ENCODE data around the gene CALD1. TPM values are rescaled to one million over a fixed set of nuclear protein-coding genes. Genes with fewer than 3 reads are reported as not detected.
A peak's percentile ranks its signal among the peaks of the same experiment; 100 is the strongest.

CALD1 gene
- total RNA-seq, 1 experiment from 2014 or later = 47.9 TPM

DNA sequence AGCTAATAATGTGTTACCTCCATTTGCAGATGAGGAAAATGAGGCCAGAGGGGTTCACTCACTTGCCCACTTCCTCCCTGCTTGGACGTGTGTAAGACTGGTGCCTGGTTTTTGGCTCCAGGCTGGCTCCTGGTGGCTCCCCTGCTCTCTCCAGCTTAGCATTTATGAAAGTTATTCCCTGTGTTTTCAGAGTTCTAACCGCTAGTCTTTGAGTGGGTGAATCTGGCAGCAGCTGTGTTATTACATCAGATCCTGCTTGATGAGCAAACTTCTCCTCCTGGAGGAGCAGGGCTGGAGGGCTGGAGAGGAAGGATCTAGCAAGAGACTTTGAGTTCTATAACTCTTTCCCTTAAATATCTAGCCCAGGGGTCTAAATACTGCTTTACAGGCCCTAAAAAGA is 125.9 kb downstream of the CALD1 start:
- H3K4me1 ChIP-seq (ENCODE audit: insufficient read depth, low read length, poor library complexity, severe bottlenecking) = peaks cover 24% of the 10 kb centered on the region
- BruUV-seq (replicated peaks) = no TSS peak
- CTCF ChIA-PET = interaction anchor here (0.6 kb wide), 1 partner anchor 23 kb away, joined by 24 read pairs; no protein-coding TSS in a partner anchor

DNA sequence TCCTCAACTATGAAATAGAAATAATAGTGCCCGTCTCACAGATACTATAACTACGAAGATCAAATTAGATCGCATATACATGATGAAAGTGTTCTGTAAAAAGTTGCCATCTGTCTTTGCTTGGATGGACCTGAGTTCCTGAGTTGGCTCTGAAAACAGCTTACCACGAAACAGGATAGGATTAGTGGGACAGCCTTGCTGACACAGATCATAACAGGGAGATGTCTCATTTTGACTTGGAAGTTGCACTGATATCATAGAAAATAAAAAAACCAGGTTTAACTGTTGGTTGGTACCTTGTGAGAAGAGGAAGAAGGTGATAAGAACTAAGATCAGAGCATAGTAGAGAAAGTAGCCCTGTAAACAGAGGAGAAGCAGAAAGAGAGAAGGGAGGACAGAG is 127.6 kb downstream of the CALD1 start:
- TF ChIP-seq, protein P1, sequence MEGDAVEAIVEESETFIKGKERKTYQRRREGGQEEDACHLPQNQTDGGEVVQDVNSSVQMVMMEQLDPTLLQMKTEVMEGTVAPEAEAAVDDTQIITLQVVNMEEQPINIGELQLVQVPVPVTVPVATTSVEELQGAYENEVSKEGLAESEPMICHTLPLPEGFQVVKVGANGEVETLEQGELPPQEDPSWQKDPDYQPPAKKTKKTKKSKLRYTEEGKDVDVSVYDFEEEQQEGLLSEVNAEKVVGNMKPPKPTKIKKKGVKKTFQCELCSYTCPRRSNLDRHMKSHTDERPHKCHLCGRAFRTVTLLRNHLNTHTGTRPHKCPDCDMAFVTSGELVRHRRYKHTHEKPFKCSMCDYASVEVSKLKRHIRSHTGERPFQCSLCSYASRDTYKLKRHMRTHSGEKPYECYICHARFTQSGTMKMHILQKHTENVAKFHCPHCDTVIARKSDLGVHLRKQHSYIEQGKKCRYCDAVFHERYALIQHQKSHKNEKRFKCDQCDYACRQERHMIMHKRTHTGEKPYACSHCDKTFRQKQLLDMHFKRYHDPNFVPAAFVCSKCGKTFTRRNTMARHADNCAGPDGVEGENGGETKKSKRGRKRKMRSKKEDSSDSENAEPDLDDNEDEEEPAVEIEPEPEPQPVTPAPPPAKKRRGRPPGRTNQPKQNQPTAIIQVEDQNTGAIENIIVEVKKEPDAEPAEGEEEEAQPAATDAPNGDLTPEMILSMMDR (conservative IDR thresholded peaks at IDR 0.05; ENCODE audit: low read depth, low read length) = no peak
- no peak for TF ChIP-seq EZH2 (IDR thresholded peaks at IDR 0.05; ENCODE audit: borderline replicate concordance, low read depth, low read length, poor library complexity, severe bottlenecking)
- H3K27me3 ChIP-seq (replicated peaks; ENCODE audit: insufficient read depth, low read depth, low read length, poor library complexity) = no peaks in the 10 kb centered on the region
- peaks cover 31% of the 10 kb centered on the region for H3K4me1 ChIP-seq (ENCODE audit: insufficient read depth, low read length, poor library complexity, severe bottlenecking)
- no peak overlapping the region for H3K4me3 ChIP-seq (ENCODE audit: low read depth, low read length, poor library complexity, severe bottlenecking)
- intact Hi-C loops (cut with micrococcal nuclease; ENCODE audit: unreplicated experiment) = no loop called here
- H3K36me3 ChIP-seq (ENCODE audit: insufficient read depth, low read length, poor library complexity, severe bottlenecking) = no peaks in the 10 kb centered on the region
- ChIA-PET CTCF (no interaction called here), POLR2A (ENCODE audit: low non-redundant PET) (no interaction called here)
- H3K9me3 ChIP-seq (ENCODE audit: low read depth, low read length, poor library complexity, severe bottlenecking) = no peaks in the 10 kb centered on the region
- H3K27ac ChIP-seq (ENCODE audit: low read depth, low read length, poor library complexity, severe bottlenecking) = no peak overlapping the region
- DNase-seq (ENCODE audit: low spot score) = no peak
- BruUV-seq (replicated peaks) = no TSS peak

More for the DNA sequence above, 125.9 kb downstream of the CALD1 start:
- TF ChIP-seq, protein P1 (conservative IDR thresholded peaks at IDR 0.05; ENCODE audit: low read depth, low read length) = peak; percentile 50
- TF ChIP-seq EZH2 (IDR thresholded peaks at IDR 0.05; ENCODE audit: borderline replicate concordance, low read depth, low read length, poor library complexity, severe bottlenecking) = no peak
- Histone ChIP-seq H3K27ac (ENCODE audit: low read depth, low read length, poor library complexity, severe bottlenecking) (peak overlapping the region; percentile 34), H3K9me3 (ENCODE audit: low read depth, low read length, poor library complexity, severe bottlenecking) (no peaks in the 10 kb centered on the region), H3K4me3 (ENCODE audit: low read depth, low read length, poor library complexity, severe bottlenecking) (no peak overlapping the region), H3K36me3 (ENCODE audit: insufficient read depth, low read length, poor library complexity, severe bottlenecking) (no peaks in the 10 kb centered on the region), H3K27me3 (replicated peaks; ENCODE audit: insufficient read depth, low read depth, low read length, poor library complexity) (no peaks in the 10 kb centered on the region)
- POLR2A ChIA-PET (ENCODE audit: low non-redundant PET) = no interaction called here
- intact Hi-C loops (cut with micrococcal nuclease; ENCODE audit: unreplicated experiment) = no loop called here
- DNase-seq (ENCODE audit: low spot score) = peak; percentile 77

DNA sequence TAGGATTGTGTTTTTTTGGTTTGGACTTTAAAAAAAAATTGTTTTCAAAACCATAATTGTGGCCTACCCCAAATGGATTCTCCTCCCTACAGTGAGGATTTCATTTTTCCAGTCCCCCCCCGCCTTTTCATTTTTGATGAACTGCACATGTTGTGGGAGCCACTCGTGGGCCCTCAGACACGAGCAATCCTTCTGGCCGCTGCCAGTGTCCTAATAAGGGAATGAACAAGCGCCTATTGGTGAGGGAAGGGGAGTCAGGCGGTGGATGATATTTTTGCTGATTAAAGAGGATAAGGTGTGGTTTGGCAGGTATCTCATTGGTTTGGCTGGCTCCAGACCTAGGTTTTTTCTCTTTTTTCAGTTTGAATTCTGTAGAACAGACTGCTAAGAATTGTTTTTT is 128.2 kb downstream of the CALD1 start:
- TF ChIP-seq EZH2 (IDR thresholded peaks at IDR 0.05; ENCODE audit: borderline replicate concordance, low read depth, low read length, poor library complexity, severe bottlenecking) = no peak
- TF ChIP-seq, protein P1 (conservative IDR thresholded peaks at IDR 0.05; ENCODE audit: low read depth, low read length) = no peak
- DNase-seq (ENCODE audit: low spot score) = no peak
- no peak overlapping the region for H3K27ac ChIP-seq (ENCODE audit: low read depth, low read length, poor library complexity, severe bottlenecking)
- H3K4me1 ChIP-seq (ENCODE audit: insufficient read depth, low read length, poor library complexity, severe bottlenecking) = peaks cover 31% of the 10 kb centered on the region
- BruUV-seq (replicated peaks) = no TSS peak
- no peak overlapping the region for H3K4me3 ChIP-seq (ENCODE audit: low read depth, low read length, poor library complexity, severe bottlenecking)
- no peaks in the 10 kb centered on the region for H3K27me3 ChIP-seq (replicated peaks; ENCODE audit: insufficient read depth, low read depth, low read length, poor library complexity)
- CTCF ChIA-PET = no interaction called here
- intact Hi-C loops (cut with micrococcal nuclease; ENCODE audit: unreplicated experiment) = no loop called here
- POLR2A ChIA-PET (ENCODE audit: low non-redundant PET) = no interaction called here
- no peaks in the 10 kb centered on the region for H3K9me3 ChIP-seq (ENCODE audit: low read depth, low read length, poor library complexity, severe bottlenecking)
- H3K36me3 ChIP-seq (ENCODE audit: insufficient read depth, low read length, poor library complexity, severe bottlenecking) = no peaks in the 10 kb centered on the region
